ENCODE data around the gene MPIG6B.
"Not testable (repeated sequence)": the region's sequence is repeated elsewhere in the genome, so short reads cannot be mapped to it uniquely, and the experiment has no call there.

The MPIG6B gene

GRCh38 chr6:31708224-31708623 is 14.9 kb upstream of the MPIG6B start:
- no peak for TF ChIP-seq CTCF (IDR thresholded peaks at IDR 0.05; ENCODE audit: insufficient read depth, missing control alignments)
- FAIRE-seq (no peak), DNase-seq (ENCODE audit: insufficient read length, low spot score) (no peak)

- FAIRE-seq; DNase-seq (ENCODE audit: insufficient read length, low spot score): not testable (repeated sequence)
Measured at GRCh38 chr6:31709157-31709556, 14.0 kb upstream of the MPIG6B start.

GRCh38 chr6:31710523-31711219 is 12.5 kb upstream of the MPIG6B start:
- no peak for FAIRE-seq
- TF ChIP-seq CTCF (IDR thresholded peaks at IDR 0.05; ENCODE audit: insufficient read depth, missing control alignments) = no peak
- no peak for DNase-seq (ENCODE audit: insufficient read length, low spot score)

- TF ChIP-seq CTCF (IDR thresholded peaks at IDR 0.05; ENCODE audit: insufficient read depth, missing control alignments) = no peak
- DNase-seq (ENCODE audit: insufficient read length, low spot score) = no peak
- FAIRE-seq = no peak
Measured at GRCh38 chr6:31711233-31711632, 11.9 kb upstream of the MPIG6B start.

- no peak for TF ChIP-seq CTCF (IDR thresholded peaks at IDR 0.05; ENCODE audit: insufficient read depth, missing control alignments)
- no peak for FAIRE-seq
- DNase-seq (ENCODE audit: insufficient read length, low spot score) = no peak
Measured at GRCh38 chr6:31712296-31712695, 10.9 kb upstream of the MPIG6B start.

- no peak for TF ChIP-seq CTCF (IDR thresholded peaks at IDR 0.05; ENCODE audit: insufficient read depth, missing control alignments)
- DNase-seq (ENCODE audit: insufficient read length, low spot score) (no peak), FAIRE-seq (no peak)
Measured at GRCh38 chr6:31713465-31713864, 9.7 kb upstream of the MPIG6B start.

GRCh38 chr6:31713991-31714684 is 9.0 kb upstream of the MPIG6B start:
- FAIRE-seq (no peak), DNase-seq (ENCODE audit: insufficient read length, low spot score) (no peak)
- no peak for TF ChIP-seq CTCF (IDR thresholded peaks at IDR 0.05; ENCODE audit: insufficient read depth, missing control alignments)
